Natural killer cell treated with Interleukin-12 subunit alpha and Interleukin-12 subunit beta and Interleukin-15 and Interleukin-18, amount 100 ng/mL, for 72 hours (primary cell): ENCODE data around the gene RASGRF1. TPM values are rescaled to one million over a fixed set of nuclear protein-coding genes. Genes with fewer than 3 reads are reported as not detected.
A peak's percentile ranks its signal among the peaks of the same experiment; 100 is the strongest.

Experiments used
- ATAC-seq, 2 donors: fragments of 150-1000 bp; cut with Tn5 transposase in 1 of 2; sonication (Bioruptor Pico), chemical (Tn5 transposase) in 1 of 2; 2 replicates each; pipeline ENCODE4 v1.10.0; 2021
- DNase-seq: peaks from one replicate; pipeline ENCODE4 v3.0.0; 2022; ENCODE audit warnings: low spot score
- H3K27ac Mint-ChIP-seq, 2 donors: 1 replicate in 1 of 2; 2 replicates in 1 of 2; pipeline ENCODE4 v1.8.0; 2022; ENCODE audit warnings: mixed read lengths in 2 of 2, mild to moderate bottlenecking in 1 of 2, moderate library complexity in 1 of 2
- H3K27me3 Mint-ChIP-seq, 2 donors: 1 replicate in 1 of 2; 2 replicates in 1 of 2; pipeline ENCODE4 v1.8.0; 2022; ENCODE audit warnings: mixed read lengths in 2 of 2
- H3K36me3 Mint-ChIP-seq: one replicate; pipeline ENCODE4 v1.8.0; 2022; ENCODE audit warnings: mixed read lengths
- H3K4me1 Mint-ChIP-seq, 2 donors: 1 replicate in 1 of 2; 2 replicates in 1 of 2; pipeline ENCODE4 v1.8.0; 2022; ENCODE audit warnings: low read depth in 2 of 2, mixed read lengths in 2 of 2, mild to moderate bottlenecking in 1 of 2
- H3K4me3 Mint-ChIP-seq: one replicate; pipeline ENCODE4 v1.8.0; 2022; ENCODE audit warnings: mixed read lengths
- H3K9me3 Mint-ChIP-seq: 2 replicates; pipeline ENCODE4 v1.8.0; 2022; ENCODE audit warnings: mixed read lengths
- total RNA-seq, 2 donors: library from RNA; stranded (reverse); gene quantifications; one replicate each; pipeline ENCODE4 v1.2.3, GENCODE V29; 2022

Gene RASGRF1
- total RNA-seq, 2 donors from 2014 or later, result 0.11 TPM; not detected in 1

DNA sequence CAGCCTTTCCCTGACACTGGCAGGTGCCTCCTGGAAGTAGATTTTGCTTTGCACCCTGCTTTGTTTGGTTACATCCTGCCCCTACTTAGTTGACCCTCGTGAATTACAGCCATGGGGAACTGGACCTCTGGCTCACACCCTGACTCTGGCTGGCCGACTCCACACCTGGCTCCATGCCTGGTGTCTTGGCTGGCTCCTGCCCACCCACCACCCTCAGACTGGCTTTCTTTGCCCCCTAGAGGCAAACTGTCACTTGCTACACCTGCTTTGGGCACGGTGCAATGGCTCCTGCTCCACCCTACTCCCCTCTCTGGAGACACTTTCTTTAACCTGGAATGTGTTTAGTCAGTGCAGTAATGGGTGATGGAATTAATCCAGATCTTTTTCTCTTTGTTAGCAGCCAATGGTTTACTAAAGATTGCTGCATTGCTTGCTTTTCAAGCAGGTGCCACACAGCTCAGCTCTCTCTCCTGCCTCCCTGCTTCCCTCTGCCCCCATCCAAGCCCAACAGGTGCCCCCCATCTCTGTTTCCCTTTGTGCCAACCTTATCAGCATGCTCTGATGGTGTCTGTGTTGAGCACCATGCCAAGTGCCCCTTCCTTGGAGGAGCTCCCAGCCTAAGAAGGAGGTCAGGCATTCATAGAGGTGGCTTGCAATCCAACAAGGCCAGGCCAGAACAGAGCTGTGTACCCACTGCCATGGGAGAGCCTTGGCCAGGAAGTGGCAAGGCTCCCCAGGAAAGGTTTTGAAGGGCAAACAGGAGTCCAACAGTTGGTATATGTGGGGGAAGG, 38.4 kb downstream of the RASGRF1 start:
- H3K9me3 Mint-ChIP-seq, result no peaks in the 10 kb centered on the region
- H3K4me1 Mint-ChIP-seq, result no peaks in the 10 kb centered on the region
- DNase-seq (peak; percentile 34), ATAC-seq (no peak)
- no peak overlapping the region for H3K27ac Mint-ChIP-seq
- no peaks in the 10 kb centered on the region for H3K36me3 Mint-ChIP-seq
- no peak overlapping the region for H3K4me3 Mint-ChIP-seq
- H3K27me3 Mint-ChIP-seq, result peaks cover 12 to 26% of the 10 kb centered on the region in 2 donors

DNA sequence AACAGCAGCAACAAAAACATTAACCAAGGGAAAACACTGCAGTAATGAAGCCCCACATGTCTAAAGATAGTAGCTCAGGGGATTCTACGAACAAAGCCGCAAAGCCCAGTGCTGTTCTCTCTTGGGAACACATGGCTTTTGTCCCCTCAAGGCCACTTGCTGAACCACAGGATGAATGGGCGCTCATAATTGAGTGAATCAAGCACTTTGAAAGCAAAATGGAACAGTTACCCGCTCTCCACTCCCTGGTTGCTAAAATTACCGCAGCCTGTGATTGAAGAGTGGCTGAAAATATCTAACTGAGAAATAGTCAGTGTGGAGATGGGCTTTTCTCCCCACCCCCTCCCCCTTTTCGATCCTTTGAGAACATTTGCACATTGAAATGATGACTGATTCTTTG, 39.6 kb downstream of the RASGRF1 start:
- Mint-ChIP-seq H3K4me1 (no peaks in the 10 kb centered on the region), H3K4me3 (no peak overlapping the region), H3K36me3 (no peaks in the 10 kb centered on the region), H3K9me3 (no peaks in the 10 kb centered on the region), H3K27me3 (peaks cover 15 to 25% of the 10 kb centered on the region in 2 donors), H3K27ac (no peak overlapping the region)
- no peak for DNase-seq
- ATAC-seq, result no peak

DNA sequence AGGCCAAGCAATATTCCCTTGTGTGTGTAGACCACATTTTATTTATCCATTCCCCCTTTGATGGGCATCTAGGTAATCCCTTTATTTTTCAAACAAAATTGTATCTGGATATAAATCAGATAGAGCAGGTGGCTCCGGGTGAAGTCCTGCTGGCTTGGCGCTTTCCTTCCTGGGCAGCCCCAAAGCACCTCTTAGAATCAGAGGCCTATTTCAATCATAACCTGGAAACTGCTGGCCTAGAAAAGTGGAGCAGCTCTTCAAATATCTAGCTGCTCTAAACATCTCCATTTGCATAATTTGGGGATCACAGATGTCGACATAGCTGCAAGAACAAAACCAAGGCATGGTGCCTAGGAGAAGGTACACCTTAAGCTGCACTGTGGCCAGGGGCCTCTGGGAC, 40.2 kb downstream of the RASGRF1 start:
- Mint-ChIP-seq H3K27ac (no peak overlapping the region), H3K27me3 (peaks cover 18 to 23% of the 10 kb centered on the region in 2 donors), H3K4me3 (no peak overlapping the region), H3K4me1 (no peaks in the 10 kb centered on the region), H3K36me3 (no peaks in the 10 kb centered on the region), H3K9me3 (no peaks in the 10 kb centered on the region)
- no peak for ATAC-seq
- no peak for DNase-seq

DNA sequence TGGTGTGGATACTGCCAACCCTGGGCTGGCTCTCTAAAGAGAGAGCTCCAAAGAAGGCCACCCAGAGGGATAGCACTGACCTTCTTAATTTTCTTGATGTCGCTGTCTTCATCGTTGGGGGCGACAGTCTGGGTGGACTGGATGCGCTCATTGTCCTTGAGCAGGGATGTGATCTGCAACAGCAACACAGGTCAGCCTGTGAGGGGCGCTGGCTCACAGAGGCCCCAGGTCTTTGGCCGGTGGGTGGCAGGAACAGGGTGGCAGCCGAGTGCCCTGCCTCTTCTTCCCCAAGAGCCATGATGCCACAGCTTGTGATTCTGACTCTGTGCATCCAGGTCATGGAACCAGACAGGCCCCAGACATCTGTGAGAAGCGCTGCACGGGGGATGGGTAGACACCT, 41.2 kb downstream of the RASGRF1 start:
- Mint-ChIP-seq H3K4me1 (no peaks in the 10 kb centered on the region), H3K36me3 (peaks cover under 1% of the 10 kb centered on the region), H3K4me3 (no peak overlapping the region), H3K27me3 (peaks cover 15 to 22% of the 10 kb centered on the region in 2 donors), H3K27ac (no peak overlapping the region), H3K9me3 (no peaks in the 10 kb centered on the region)
- no peak for ATAC-seq
- peak; percentile 41 for DNase-seq

DNA sequence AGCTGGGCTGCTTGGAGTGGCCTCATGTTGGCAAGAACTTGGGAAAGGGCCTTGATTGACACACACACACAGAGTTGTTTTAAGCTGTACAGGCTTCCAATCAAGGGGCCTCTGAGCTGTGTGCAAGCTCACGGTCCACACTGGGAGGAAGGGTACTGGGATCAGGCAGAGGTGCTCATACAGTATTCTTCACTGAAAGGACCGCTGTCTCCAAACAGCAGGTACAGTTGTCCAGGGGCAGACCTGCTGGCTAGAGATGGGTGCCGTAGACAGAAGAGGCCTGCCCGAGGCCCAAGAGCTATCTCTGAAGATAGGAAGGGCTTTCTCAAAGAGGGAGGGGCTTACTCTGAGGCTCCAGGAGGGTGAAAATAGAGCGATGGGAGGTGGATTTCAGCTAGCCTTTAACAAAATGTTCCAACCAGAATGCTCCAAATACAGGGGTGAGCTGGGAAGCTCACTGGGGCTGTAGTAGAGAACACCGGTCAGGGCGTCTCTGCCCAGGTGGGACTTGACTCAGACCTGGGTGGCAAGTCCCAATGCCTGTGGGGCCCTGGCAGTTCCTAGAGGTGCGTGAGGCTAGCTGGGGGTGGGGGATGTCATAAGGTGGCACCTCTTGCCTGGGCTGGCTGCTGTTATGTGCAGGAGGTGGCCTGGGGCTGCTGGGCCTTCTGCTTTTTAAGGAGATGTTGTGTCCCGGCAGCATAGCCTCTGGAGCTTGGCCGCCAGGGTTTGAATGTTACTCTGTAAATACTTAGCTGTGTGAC, 42.7 kb downstream of the RASGRF1 start:
- Mint-ChIP-seq H3K27me3 (peaks cover 14 to 15% of the 10 kb centered on the region in 2 donors), H3K36me3 (peaks cover 6% of the 10 kb centered on the region), H3K9me3 (no peaks in the 10 kb centered on the region), H3K4me3 (no peak overlapping the region), H3K27ac (no peak overlapping the region), H3K4me1 (no peaks in the 10 kb centered on the region)
- peak; percentile 34 for DNase-seq
- ATAC-seq, result no peak

DNA sequence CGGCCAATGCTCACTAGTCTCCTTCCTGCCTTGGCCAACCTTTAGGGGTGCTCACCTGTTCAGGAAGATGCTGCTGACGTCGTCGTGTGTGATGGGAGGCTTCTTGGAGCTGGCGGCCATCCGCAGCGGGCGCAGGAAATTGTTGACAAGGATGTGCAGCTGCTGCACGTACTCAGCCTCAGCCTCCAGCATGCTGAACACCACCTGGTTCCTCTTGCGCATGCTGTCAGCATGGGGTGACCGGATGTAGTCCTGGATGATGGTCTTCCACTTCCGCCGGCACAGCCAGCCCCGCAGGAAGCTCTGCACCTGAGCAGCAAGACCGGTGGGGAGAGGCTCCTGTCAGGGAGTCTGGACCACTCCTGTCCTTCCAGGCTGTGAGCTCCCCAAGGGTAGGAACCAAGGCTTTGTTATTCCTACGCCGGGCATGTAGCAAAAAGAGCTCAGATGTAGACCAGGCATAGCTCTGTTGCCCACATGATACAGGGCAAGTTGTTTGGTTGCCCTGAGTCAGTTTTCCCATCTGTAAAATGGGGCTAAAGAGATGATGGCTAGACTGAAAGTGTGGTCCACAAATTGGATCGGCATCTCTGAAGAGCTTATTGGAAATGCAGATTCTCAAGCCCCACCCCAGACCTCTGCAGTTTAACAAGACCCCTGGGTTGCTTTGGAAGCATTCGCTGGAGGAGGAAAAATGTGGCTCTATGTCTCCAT, 43.7 kb downstream of the RASGRF1 start:
- Mint-ChIP-seq H3K9me3 (no peaks in the 10 kb centered on the region), H3K36me3 (peaks cover 6% of the 10 kb centered on the region), H3K4me3 (no peak overlapping the region), H3K27me3 (peaks cover 11 to 15% of the 10 kb centered on the region in 2 donors), H3K27ac (no peak overlapping the region), H3K4me1 (no peaks in the 10 kb centered on the region)
- no peak for ATAC-seq
- DNase-seq, result no peak

DNA sequence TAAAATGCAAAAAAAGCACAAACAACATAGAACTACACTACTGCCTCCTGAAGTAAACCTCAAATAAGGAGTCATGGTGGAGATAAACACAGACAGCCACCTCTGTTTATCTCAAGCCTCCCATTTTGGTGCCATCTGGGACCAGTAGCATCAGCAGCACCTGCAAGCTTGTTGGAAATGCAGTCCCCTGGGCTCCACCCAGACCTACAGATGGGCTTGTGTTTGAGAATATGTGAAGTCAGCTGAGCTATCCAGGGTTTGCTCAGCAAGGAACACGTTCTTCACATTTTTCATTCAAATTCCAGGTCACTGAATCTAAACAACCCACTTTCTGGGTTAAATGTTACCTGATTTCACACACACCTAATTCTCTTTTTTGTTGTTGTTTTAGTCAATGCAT, 45.5 kb downstream of the RASGRF1 start:
- H3K9me3 Mint-ChIP-seq, result no peaks in the 10 kb centered on the region
- no peak overlapping the region for H3K27ac Mint-ChIP-seq
- DNase-seq (no peak), ATAC-seq (no peak)
- H3K36me3 Mint-ChIP-seq, result peaks cover 6% of the 10 kb centered on the region
- no peaks in the 10 kb centered on the region for H3K4me1 Mint-ChIP-seq
- no peak overlapping the region for H3K4me3 Mint-ChIP-seq
- H3K27me3 Mint-ChIP-seq, result peaks cover 13 to 22% of the 10 kb centered on the region in 2 donors

DNA sequence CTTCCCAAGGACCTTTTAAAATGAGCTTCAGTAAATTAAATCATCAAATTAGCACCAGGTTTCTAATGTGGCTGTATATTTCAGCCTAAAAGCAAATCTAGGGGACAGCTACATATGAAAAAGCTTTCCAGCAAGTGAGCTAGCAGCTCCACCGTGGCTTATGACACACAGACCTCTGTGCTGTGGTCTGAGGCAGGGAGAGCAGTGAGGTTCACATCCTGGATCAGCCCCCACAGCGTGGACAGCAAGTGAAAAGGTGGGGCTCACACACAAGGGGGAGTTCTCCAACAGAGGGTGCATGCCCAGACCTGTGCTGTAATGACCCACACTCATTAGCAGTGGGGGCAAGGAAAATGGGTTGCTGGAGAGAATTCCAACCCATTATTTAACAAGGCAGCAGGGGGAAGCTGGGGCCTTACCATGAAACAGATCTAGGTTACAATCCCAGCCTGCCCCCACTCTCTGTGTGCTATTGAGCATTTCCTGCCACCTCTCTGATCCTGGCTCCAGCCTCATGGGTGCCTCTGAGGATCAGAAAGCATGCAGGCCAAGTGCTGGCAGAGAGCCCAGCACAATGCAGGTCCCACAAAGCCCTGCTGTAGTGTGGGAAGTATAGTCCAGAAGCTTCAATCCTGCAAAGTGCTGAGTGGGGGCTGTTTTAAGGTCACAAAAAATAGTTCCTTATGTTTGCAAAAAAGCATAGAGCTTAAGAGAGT, 48.2 kb downstream of the RASGRF1 start:
- ATAC-seq, result no peak
- no peaks in the 10 kb centered on the region for H3K9me3 Mint-ChIP-seq
- H3K27me3 Mint-ChIP-seq, result peaks cover 14 to 22% of the 10 kb centered on the region in 2 donors
- DNase-seq, result no peak
- H3K27ac Mint-ChIP-seq, result no peak overlapping the region
- no peaks in the 10 kb centered on the region for H3K4me1 Mint-ChIP-seq
- peaks cover 6% of the 10 kb centered on the region for H3K36me3 Mint-ChIP-seq
- no peak overlapping the region for H3K4me3 Mint-ChIP-seq

DNA sequence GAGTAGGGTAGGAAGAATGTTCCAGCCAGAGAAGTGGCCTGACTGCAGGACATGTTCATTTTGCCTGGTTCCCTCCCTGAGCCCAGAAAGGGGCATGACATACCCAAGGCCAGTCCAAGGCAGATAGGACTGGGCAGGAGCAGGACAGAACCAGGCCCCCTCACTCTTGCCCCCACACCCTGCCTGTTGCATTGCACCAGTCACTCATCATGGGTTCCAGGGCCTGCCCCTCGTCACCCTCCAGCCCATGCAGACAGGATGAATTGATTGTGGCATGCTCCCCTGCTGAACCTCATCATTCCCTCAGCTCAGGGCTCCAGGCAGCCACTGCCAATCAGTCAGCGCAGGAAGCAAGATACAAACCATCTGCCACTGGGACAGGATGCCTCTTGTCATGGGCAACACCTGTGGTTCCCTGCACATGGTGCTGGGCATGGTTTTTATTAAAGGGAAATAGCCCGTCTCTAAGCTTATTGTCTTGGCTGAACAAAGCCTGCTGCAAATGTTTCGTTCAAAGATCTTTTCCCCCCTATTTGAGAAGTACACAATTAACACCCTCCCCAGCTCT, 48.9 kb downstream of the RASGRF1 start:
- peak; percentile 39 to 54 for ATAC-seq
- Mint-ChIP-seq H3K27me3 (peaks cover 18 to 28% of the 10 kb centered on the region in 2 donors), H3K9me3 (no peaks in the 10 kb centered on the region), H3K36me3 (peaks cover 6% of the 10 kb centered on the region), H3K4me1 (no peaks in the 10 kb centered on the region), H3K27ac (no peak overlapping the region), H3K4me3 (no peak overlapping the region)
- DNase-seq, result no peak

DNA sequence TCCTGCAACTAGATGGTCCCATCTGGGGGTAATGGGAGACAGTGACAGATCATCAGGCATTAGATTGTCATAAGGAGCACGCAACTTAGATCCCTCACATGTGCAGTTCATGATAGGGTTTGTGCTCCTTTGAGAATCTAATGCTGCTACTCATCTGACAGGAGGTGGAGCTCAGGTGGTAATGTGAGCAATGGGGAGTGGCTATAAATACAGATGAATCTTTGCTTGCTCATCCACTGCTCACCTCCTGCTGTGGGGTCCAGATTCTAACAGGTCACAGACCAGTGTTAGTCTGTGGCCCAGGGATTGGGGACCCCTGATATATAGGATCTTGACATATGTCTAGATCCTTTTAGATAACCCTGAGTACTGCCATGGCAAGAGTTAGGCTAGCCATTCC, 52.7 kb downstream of the RASGRF1 start:
- Mint-ChIP-seq H3K36me3 (no peaks in the 10 kb centered on the region), H3K27me3 (peaks cover 18 to 19% of the 10 kb centered on the region in 2 donors)

DNA sequence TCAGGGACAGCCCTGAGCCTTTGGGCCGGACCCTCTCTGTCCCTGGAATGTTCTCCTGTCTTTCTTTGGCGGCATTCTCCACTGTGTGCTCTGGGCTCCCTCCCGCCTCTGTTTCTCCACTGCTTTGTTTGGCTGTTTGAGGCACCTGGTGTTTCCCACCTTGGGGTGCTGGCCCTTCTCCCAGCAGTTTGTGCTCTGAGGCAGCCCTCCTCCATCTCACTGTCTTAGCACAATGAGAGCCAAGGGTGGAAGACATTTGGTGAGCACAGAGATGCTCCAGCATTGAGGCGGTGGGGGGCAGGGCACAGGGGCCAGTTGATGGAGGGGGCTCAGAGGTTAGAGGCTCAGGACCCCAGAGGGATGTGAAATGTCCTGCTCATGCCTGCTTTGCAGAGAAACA, 54.3 kb downstream of the RASGRF1 start:
- Mint-ChIP-seq H3K9me3 (no peaks in the 10 kb centered on the region), H3K27ac (no peak overlapping the region), H3K4me1 (no peaks in the 10 kb centered on the region), H3K27me3 (peaks cover 18 to 19% of the 10 kb centered on the region in 2 donors), H3K36me3 (no peaks in the 10 kb centered on the region), H3K4me3 (no peak overlapping the region)
- DNase-seq, result no peak
- peak in 1 of 2 donors; percentile 44 for ATAC-seq

More for the DNA sequence above, 52.7 kb downstream of the RASGRF1 start:
- ATAC-seq (no peak), DNase-seq (no peak)
- no peaks in the 10 kb centered on the region for H3K4me1 Mint-ChIP-seq
- H3K27ac Mint-ChIP-seq, result no peak overlapping the region
- no peaks in the 10 kb centered on the region for H3K9me3 Mint-ChIP-seq
- H3K4me3 Mint-ChIP-seq, result no peak overlapping the region

DNA sequence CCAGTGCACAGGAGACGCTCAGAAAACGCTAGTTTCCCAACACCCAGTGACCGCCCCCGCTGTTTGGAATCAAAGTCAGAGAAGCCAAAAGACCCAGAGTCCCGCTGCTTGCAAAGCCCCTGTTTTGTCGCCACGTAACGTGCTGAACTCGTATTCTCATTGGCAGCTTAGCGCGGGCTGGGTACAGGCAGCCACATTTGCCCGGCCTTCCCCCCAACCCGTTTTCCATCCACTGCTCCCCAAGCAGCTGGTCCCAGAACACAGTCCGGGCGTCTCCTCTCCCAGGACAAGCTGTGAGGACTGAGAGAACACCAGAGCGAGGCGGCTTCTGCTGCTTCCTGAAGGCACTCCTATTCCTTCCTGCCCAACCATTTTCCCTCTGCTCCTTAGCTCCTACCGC, 54.8 kb downstream of the RASGRF1 start:
- H3K27ac Mint-ChIP-seq, result no peak overlapping the region
- no peak overlapping the region for H3K4me3 Mint-ChIP-seq
- H3K27me3 Mint-ChIP-seq, result peaks cover 18 to 19% of the 10 kb centered on the region in 2 donors
- H3K4me1 Mint-ChIP-seq, result no peaks in the 10 kb centered on the region
- DNase-seq (no peak), ATAC-seq (no peak)
- H3K36me3 Mint-ChIP-seq, result no peaks in the 10 kb centered on the region
- H3K9me3 Mint-ChIP-seq, result no peaks in the 10 kb centered on the region

DNA sequence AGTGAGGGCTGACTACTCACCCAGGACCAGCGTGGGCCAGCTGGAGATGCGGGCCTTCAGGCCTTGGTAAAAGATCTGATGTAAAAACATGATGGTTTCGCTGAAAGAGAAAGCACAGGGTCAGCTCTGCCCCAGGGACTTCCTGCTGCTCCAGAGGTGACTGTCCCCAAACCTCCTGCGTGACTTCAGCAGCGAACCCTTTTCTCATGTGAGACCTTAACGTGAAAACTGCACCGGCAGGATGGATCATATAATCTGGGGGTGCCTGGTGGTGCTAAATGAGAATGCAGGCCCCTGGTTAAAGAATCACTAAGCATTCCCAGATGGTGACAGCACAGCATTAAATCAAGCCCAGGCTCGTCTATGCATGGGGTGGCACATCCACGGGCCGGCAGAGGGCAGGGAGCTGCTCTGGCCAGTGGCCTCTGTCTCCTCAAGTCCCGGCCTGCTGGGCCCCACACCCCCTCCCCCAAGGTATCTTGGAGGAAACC, 55.4 kb downstream of the RASGRF1 start:
- Mint-ChIP-seq H3K4me3 (no peak overlapping the region), H3K27me3 (peaks cover 13 to 16% of the 10 kb centered on the region in 2 donors), H3K27ac (no peak overlapping the region), H3K36me3 (no peaks in the 10 kb centered on the region), H3K4me1 (no peaks in the 10 kb centered on the region), H3K9me3 (no peaks in the 10 kb centered on the region)
- no peak for DNase-seq
- ATAC-seq, result no peak
